Pons (tissue), 1 donor: Measurements from ENCODE around the gene FGD5.

Experiments
- DNase-seq: peaks from one replicate; pipeline ENCODE4 v3.0.0-alpha.2; 2016; ENCODE audit warnings: low spot score

The FGD5 gene

GRCh38 chr3:14787630-14788029 lies 31.1 kb upstream of the FGD5 start:
- no peak for DNase-seq

- DNase-seq: no peak
Measured at GRCh38 chr3:14788644-14789043, 30.1 kb upstream of the FGD5 start.

- DNase-seq: no peak
Measured at GRCh38 chr3:14789221-14789620, 29.5 kb upstream of the FGD5 start.

GRCh38 chr3:14789640-14790285 lies 29.0 kb upstream of the FGD5 start:
- no peak for DNase-seq

- no peak for DNase-seq
Measured at GRCh38 chr3:14791343-14791945, 27.3 kb upstream of the FGD5 start.

GRCh38 chr3:14792691-14793121 lies 26.1 kb upstream of the FGD5 start:
- DNase-seq: no peak

GRCh38 chr3:14793126-14793857 lies 25.5 kb upstream of the FGD5 start:
- DNase-seq: peak; percentile 2

- no peak for DNase-seq
Measured at GRCh38 chr3:14793858-14794234, 24.9 kb upstream of the FGD5 start.

GRCh38 chr3:14794435-14794834 lies 24.3 kb upstream of the FGD5 start:
- no peak for DNase-seq

- DNase-seq: no peak
Measured at GRCh38 chr3:14795996-14796395, 22.8 kb upstream of the FGD5 start.

GRCh38 chr3:14796403-14797077 lies 22.2 kb upstream of the FGD5 start:
- DNase-seq: no peak

- DNase-seq: no peak
Measured at GRCh38 chr3:14797731-14798130, 21.0 kb upstream of the FGD5 start.

GRCh38 chr3:14798231-14798630 lies 20.5 kb upstream of the FGD5 start:
- no peak for DNase-seq

- DNase-seq: no peak
Measured at GRCh38 chr3:14799146-14799545, 19.6 kb upstream of the FGD5 start.

GRCh38 chr3:14801031-14801430 lies 17.7 kb upstream of the FGD5 start:
- no peak for DNase-seq

GRCh38 chr3:14801668-14802380 lies 16.9 kb upstream of the FGD5 start:
- DNase-seq: no peak

GRCh38 chr3:14802381-14802731 lies 16.4 kb upstream of the FGD5 start:
- DNase-seq: no peak

- no peak for DNase-seq
Measured at GRCh38 chr3:14803101-14803980, 15.4 kb upstream of the FGD5 start.

- DNase-seq: no peak
Measured at GRCh38 chr3:14803981-14804834, 14.6 kb upstream of the FGD5 start.
